Posterior vena cava (tissue), 2 donors: ENCODE results near the gene ZBP1. TPM values are rescaled to one million over a fixed set of nuclear protein-coding genes. Genes with fewer than 3 reads are reported as not detected.

ENCODE experiments used
- DNase-seq: peaks from one replicate; pipeline ENCODE4 v3.0.0-alpha.2; 2020; ENCODE audit warnings: low spot score
- intact Hi-C, 2 donors: fragments of 100-400 bp; cut with DNase I; formaldehyde crosslinking; loops; one replicate each; pipeline versions ENCODE4 v1.14.1 to v1.14.2; 2022 to 2023
- total RNA-seq, 2 donors: library from RNA; stranded (reverse); fragmentation: NEBNext Ultra II Directional; extraction: Animal tissue kit (Norgen Biotek cat#: 25700); gene quantifications; one replicate each; pipeline ENCODE4 v1.2.1, GENCODE V29; 2021
- donor health status: DM: yes; HTN: yes; CAD: no.
- donor health status: DM: yes; HTN: yes; CAD: no.

The ZBP1 gene
- total RNA-seq, 2 donors from 2014 or later: 0.24 to 0.37 TPM

- intact Hi-C loops: no loop called here
- peak; percentile 83 for DNase-seq
These were observed 2.6 kb upstream of the ZBP1 start for GRCh38 chr20:57622579-57623381.

GRCh38 chr20:57622201-57622570 lies 2.0 kb upstream of the ZBP1 start:
- DNase-seq: no peak
- intact Hi-C loops: no loop called here

- intact Hi-C loops: no loop called here
- DNase-seq: peak; percentile 62
These were observed 1.4 kb upstream of the ZBP1 start for GRCh38 chr20:57621421-57622200.

- peak; percentile 76 for DNase-seq
- intact Hi-C loops: no loop called here
These were observed 773 bp upstream of the ZBP1 start for GRCh38 chr20:57620999-57621398.

GRCh38 chr20:57619051-57619831 lies 985 bp downstream of the ZBP1 start:
- peak; percentile 86 for DNase-seq
- intact Hi-C loops: no loop called here

GRCh38 chr20:57618764-57619050 lies 1.5 kb downstream of the ZBP1 start:
- DNase-seq: no peak
- intact Hi-C loops: no loop called here

GRCh38 chr20:57618091-57618763 lies 2.0 kb downstream of the ZBP1 start:
- intact Hi-C loops: no loop called here
- DNase-seq: peak; percentile 48

GRCh38 chr20:57617079-57617795 lies 3.0 kb downstream of the ZBP1 start:
- intact Hi-C loops: no loop called here
- peak; percentile 72 for DNase-seq

GRCh38 chr20:57616143-57616951 lies 3.9 kb downstream of the ZBP1 start:
- intact Hi-C loops: no loop called here
- peak; percentile 65 for DNase-seq

- intact Hi-C loops: no loop called here
- peak; percentile 61 for DNase-seq
These were observed 4.8 kb downstream of the ZBP1 start for GRCh38 chr20:57615445-57615811.

- peak; percentile 38 for DNase-seq
- intact Hi-C loops: no loop called here
These were observed 5.5 kb downstream of the ZBP1 start for GRCh38 chr20:57614490-57615444.

GRCh38 chr20:57613481-57613921 lies 6.7 kb downstream of the ZBP1 start:
- intact Hi-C loops: no loop called here
- peak; percentile 73 for DNase-seq

GRCh38 chr20:57612916-57613315 lies 7.3 kb downstream of the ZBP1 start:
- intact Hi-C loops: no loop called here
- no peak for DNase-seq

- intact Hi-C loops: no loop called here
- DNase-seq: no peak
These were observed 7.8 kb downstream of the ZBP1 start for GRCh38 chr20:57612436-57612835.

GRCh38 chr20:57611586-57612311 lies 8.5 kb downstream of the ZBP1 start:
- DNase-seq: peak; percentile 58
- intact Hi-C loops: no loop called here

GRCh38 chr20:57610261-57610952 lies 9.8 kb downstream of the ZBP1 start:
- DNase-seq: peak; percentile 73
- intact Hi-C loops: no loop called here
